Upper lobe of right lung (tissue), 1 donor: Measurements from ENCODE around the gene SELENBP1. TPM values are rescaled to one million over a fixed set of nuclear protein-coding genes. Genes with fewer than 3 reads are reported as not detected.
A peak's percentile ranks its signal among the peaks of the same experiment; 100 is the strongest.

Experiments used
- ATAC-seq: fragments of 200-7000 bp; cut with Tn5 transposase; one replicate; pipeline ENCODE4 v1.9.1; 2020; ENCODE audit warnings: mild to moderate bottlenecking, moderate library complexity
- DNase-seq: peaks from one replicate; pipeline ENCODE4 v3.0.0-alpha.2; 2020
- H3K27ac ChIP-seq: fragments of 200-600 bp; one replicate; pipeline ENCODE4 v1.8.0; 2022
- H3K27me3 ChIP-seq: fragments of 200-600 bp; one replicate; pipeline ENCODE4 v1.8.0; 2022; ENCODE audit warnings: mild to moderate bottlenecking
- H3K36me3 ChIP-seq: fragments of 200-600 bp; one replicate; pipeline ENCODE4 v1.8.0; 2022
- H3K4me1 ChIP-seq: fragments of 200-600 bp; one replicate; pipeline ENCODE4 v1.8.0; 2022
- H3K4me3 ChIP-seq: fragments of 200-600 bp; one replicate; pipeline ENCODE4 v1.8.0; 2022; ENCODE audit warnings: mild to moderate bottlenecking
- H3K9me3 ChIP-seq: fragments of 200-600 bp; one replicate; pipeline ENCODE4 v1.8.0; 2022
- CTCF ChIP-seq: fragments of 200-600 bp; IDR thresholded peaks from one replicate; pipeline ENCODE4 v1.8.0; 2022; ENCODE audit warnings: antibody characterized with exemption
- intact Hi-C: fragments of 100-400 bp; cut with DNase I; formaldehyde crosslinking; loops from one replicate; pipeline ENCODE4 v1.11.0; 2022
- total RNA-seq: library from RNA; stranded (reverse); fragmentation: NEBNext Ultra II Directional; extraction: Animal tissue kit (Norgen Biotek cat#: 25700); gene quantifications from one replicate; pipeline ENCODE4 v1.2.1, GENCODE V29; 2021
- donor health status: DM: no; HTN: yes; CAD: no; lungs with severe emphysema.

Gene SELENBP1
- total RNA-seq, 1 donor from 2014 or later = 321 TPM

- intact Hi-C loops = no loop called here
- ATAC-seq (peak; percentile 3), DNase-seq (peak; percentile 69)
- TF ChIP-seq CTCF = no peak
- no peaks in the 10 kb centered on the region for H3K27me3 ChIP-seq
- peak overlapping the region; percentile 97 for H3K27ac ChIP-seq
- H3K9me3 ChIP-seq = no peaks in the 10 kb centered on the region
- H3K4me3 ChIP-seq = peak overlapping the region; percentile 93
- peaks cover 37% of the 10 kb centered on the region for H3K4me1 ChIP-seq
- H3K36me3 ChIP-seq = peaks cover 28% of the 10 kb centered on the region
These were observed 44.4 kb downstream of the SELENBP1 start for GRCh38 chr1:151327903-151328674.

GRCh38 chr1:151327223-151327902 is 45.1 kb downstream of the SELENBP1 start, which contains the start of gene PI4KB:
TSS of gene PI4KB (minus strand) at chr1:151327416. CDS start at chr1:151316481, 10,935 bp downstream.
- DNase-seq (peak; percentile 86), ATAC-seq (peak; percentile 97)
- H3K27ac ChIP-seq = peak within 1 kb of the TSS; percentile 97
- intact Hi-C loops = no loop called here
- H3K27me3 ChIP-seq = no peaks in the 10 kb centered on the region
- H3K9me3 ChIP-seq = no peaks in the 10 kb centered on the region
- H3K4me1 ChIP-seq = peaks cover 37% of the 10 kb centered on the region
- no peak for TF ChIP-seq CTCF
- peak within 1 kb of the TSS; percentile 93 for H3K4me3 ChIP-seq
- peaks cover 35% of the 10 kb centered on the region for H3K36me3 ChIP-seq

DNA sequence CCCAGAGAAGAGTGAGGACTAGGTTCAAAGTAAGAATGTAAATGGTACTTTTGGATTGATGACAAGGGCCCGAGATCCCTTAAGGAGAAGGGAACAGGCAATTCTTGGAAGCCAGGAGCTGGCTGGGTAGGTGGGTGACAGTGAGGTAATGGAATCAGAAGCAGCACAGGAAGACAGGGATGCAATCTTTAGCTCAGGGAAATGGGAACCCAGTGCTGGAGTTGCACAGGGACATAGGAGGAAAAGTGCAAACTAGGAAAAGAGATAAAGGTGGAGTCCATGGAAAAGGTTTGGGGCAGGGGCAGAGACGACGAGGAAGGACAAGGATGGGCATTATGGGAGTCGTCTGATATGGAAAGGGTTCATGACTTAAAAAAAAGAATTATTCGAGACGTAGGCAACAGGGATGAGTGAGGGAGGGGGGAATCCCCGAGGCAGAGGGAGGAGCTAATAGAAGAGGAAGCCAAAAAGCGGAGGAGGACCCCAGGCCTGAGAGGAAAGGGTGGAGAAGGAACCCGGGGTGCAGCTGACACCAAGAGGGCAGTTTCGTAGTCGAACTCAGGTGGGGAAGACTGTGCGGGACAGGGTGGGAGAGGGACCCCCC is 45.8 kb downstream of the SELENBP1 start:
- Histone ChIP-seq H3K36me3 (peaks cover 38% of the 10 kb centered on the region), H3K27ac (peak overlapping the region; percentile 97), H3K4me1 (peaks cover 37% of the 10 kb centered on the region), H3K9me3 (no peaks in the 10 kb centered on the region), H3K27me3 (no peaks in the 10 kb centered on the region), H3K4me3 (peak overlapping the region; percentile 93)
- intact Hi-C loops = no loop called here
- DNase-seq (peak; percentile 75), ATAC-seq (peak; percentile 83)
- TF ChIP-seq CTCF = no peak

DNA sequence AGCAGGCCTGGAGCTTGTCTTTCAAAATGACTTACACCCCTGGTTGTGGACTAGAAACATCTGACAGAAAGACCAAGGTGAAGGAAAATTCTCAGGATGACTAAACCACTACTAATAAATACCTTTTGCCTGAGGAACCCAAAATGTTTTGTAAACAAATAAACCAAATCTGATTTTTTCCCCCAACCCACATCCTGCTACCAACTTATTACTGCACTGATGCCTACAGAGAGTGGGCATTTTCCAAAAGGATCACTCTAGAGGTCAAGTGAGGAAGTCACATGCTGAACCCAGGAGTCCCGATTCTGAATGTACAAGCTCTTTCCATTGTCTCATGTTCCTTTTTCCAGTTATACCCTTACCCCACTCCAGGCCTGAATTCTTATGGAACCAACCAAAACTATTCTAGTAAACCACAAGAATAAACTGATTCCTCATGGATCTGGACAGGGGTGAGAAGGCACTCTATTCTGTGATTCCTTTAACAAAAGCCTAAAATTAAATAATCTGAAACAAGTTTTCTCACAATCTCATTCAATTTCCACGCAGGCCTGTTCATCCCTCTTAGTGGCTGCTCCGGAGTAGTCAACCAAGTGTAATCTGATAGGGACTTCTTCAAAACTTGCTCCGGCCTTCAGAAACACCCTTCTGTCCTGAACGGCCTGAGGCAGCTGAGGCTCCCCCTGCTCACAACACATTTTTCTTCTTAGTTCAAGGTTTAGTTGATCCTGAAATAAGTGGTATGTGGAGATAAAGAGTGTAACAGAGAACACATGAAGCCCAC is 46.7 kb downstream of the SELENBP1 start:
- intact Hi-C loops = no loop called here
- TF ChIP-seq CTCF = no peak
- peaks cover 37% of the 10 kb centered on the region for H3K4me1 ChIP-seq
- no peak for DNase-seq
- no peaks in the 10 kb centered on the region for H3K9me3 ChIP-seq
- peak overlapping the region; percentile 93 for H3K4me3 ChIP-seq
- H3K36me3 ChIP-seq = peaks cover 44% of the 10 kb centered on the region
- no peaks in the 10 kb centered on the region for H3K27me3 ChIP-seq
- ATAC-seq = no peak
- peak overlapping the region; percentile 97 for H3K27ac ChIP-seq

- no peaks in the 10 kb centered on the region for H3K9me3 ChIP-seq
- H3K4me3 ChIP-seq = no peak overlapping the region
- no peaks in the 10 kb centered on the region for H3K27me3 ChIP-seq
- no peak for TF ChIP-seq CTCF
- peaks cover 50% of the 10 kb centered on the region for H3K36me3 ChIP-seq
- intact Hi-C loops = no loop called here
- H3K4me1 ChIP-seq = peaks cover 37% of the 10 kb centered on the region
- no peak overlapping the region for H3K27ac ChIP-seq
- ATAC-seq = no peak
- DNase-seq = no peak
These were observed 47.3 kb downstream of the SELENBP1 start for GRCh38 chr1:151325231-151325630.
